CD4-positive, alpha-beta memory T cell (primary cell): Measurements from ENCODE around the gene ACTL8. TPM values are rescaled to one million over a fixed set of nuclear protein-coding genes. Genes with fewer than 3 reads are reported as not detected.

Source experiments
- CTCF ChIA-PET: fragments of 350-600 bp; sonication (Branson Sonifier 250); formaldehyde crosslinking; loops from one replicate; lab custom pipeline; 2021; ENCODE audit warnings: inconsistent platforms; ENCODE audit not compliant: partially characterized antibody; lab: Charles Lee
- POLR2A ChIA-PET: fragments of 350-600 bp; sonication (Branson Sonifier 250); formaldehyde crosslinking; loops from one replicate; lab custom pipeline; 2021; ENCODE audit not compliant: partially characterized antibody; lab: Charles Lee
- DNase-seq, 5 donors: peaks; one replicate each; pipeline versions ENCODE4 v3.0.0 to v3.0.0-alpha.2; 2020 to 2022; ENCODE audit warnings: mixed read lengths in 1 of 5
- H3K27ac ChIP-seq: one replicate; pipeline ENCODE4 v1.7.0; 2013; ENCODE audit warnings: low read depth, low read length
- H3K27me3 ChIP-seq: 2 replicates; pipeline ENCODE4 v1.7.0; 2013; ENCODE audit warnings: mild to moderate bottlenecking, low read length, moderate library complexity; ENCODE audit not compliant: insufficient read depth
- H3K36me3 ChIP-seq: 2 replicates; pipeline ENCODE4 v1.7.0; 2013; ENCODE audit warnings: mild to moderate bottlenecking, low read length, moderate library complexity; ENCODE audit not compliant: insufficient read depth
- H3K4me1 ChIP-seq: 2 replicates; pipeline ENCODE4 v1.7.0; 2013; ENCODE audit warnings: mild to moderate bottlenecking, low read length, moderate library complexity; ENCODE audit not compliant: insufficient read depth
- H3K4me3 ChIP-seq, 2 donors: one replicate each; pipeline ENCODE4 v1.7.0; 2013; ENCODE audit warnings: low read length in 2 of 2, mild to moderate bottlenecking in 1 of 2
- H3K9me3 ChIP-seq, 2 donors: one replicate each; pipeline ENCODE4 v1.7.0; 2013; ENCODE audit warnings: low read length in 2 of 2, control low read depth in 1 of 2; ENCODE audit not compliant: control insufficient read depth in 1 of 2
- H3K27ac Mint-ChIP-seq, 7 donors: one replicate each; pipeline ENCODE4 v1.8.0; 2020 to 2021; ENCODE audit warnings: mixed read lengths in 7 of 7, mild to moderate bottlenecking in 6 of 7, inconsistent platforms in 3 of 7, moderate library complexity in 3 of 7
- H3K27me3 Mint-ChIP-seq, 2 donors: one replicate each; pipeline ENCODE4 v1.8.0; 2020 to 2021; ENCODE audit warnings: mixed read lengths in 2 of 2
- H3K36me3 Mint-ChIP-seq, 2 donors: one replicate each; pipeline ENCODE4 v1.8.0; 2020 to 2021; ENCODE audit warnings: mixed read lengths in 2 of 2, inconsistent platforms in 1 of 2, mild to moderate bottlenecking in 1 of 2
- H3K4me1 Mint-ChIP-seq, 4 donors: one replicate each; pipeline ENCODE4 v1.8.0; 2020 to 2021; ENCODE audit warnings: mixed read lengths in 4 of 4, mild to moderate bottlenecking in 1 of 4
- H3K4me3 Mint-ChIP-seq, 8 donors: one replicate each; pipeline ENCODE4 v1.8.0; 2020 to 2021; ENCODE audit warnings: mixed read lengths in 8 of 8, mild to moderate bottlenecking in 7 of 8, moderate library complexity in 6 of 8, inconsistent platforms in 3 of 8
- H3K9me3 Mint-ChIP-seq, 8 donors: one replicate each; pipeline ENCODE4 v1.8.0; 2020 to 2021; ENCODE audit warnings: mixed read lengths in 8 of 8, mild to moderate bottlenecking in 5 of 8, inconsistent platforms in 3 of 8, moderate library complexity in 1 of 8
- intact Hi-C: fragments of 100-400 bp; cut with micrococcal nuclease; formaldehyde crosslinking; loops from one replicate; pipeline ENCODE4 v1.15.1; 2023
- polyA plus RNA-seq, 2 donors: library from polyadenylated mRNA; unstranded; fragments of 300-500 nt; fragmentation: Illumina TruSeq; gene quantifications; one replicate each; pipeline ENCODE4 v1.2.3, GENCODE V29; 2021
- total RNA-seq, 2 experiments: library from RNA; stranded (reverse); gene quantifications; one replicate each; pipeline ENCODE4 v1.2.3, GENCODE V29; 2021

The ACTL8 gene
- total and polyA plus RNA-seq, 4 experiments from 2014 or later: not detected

DNA sequence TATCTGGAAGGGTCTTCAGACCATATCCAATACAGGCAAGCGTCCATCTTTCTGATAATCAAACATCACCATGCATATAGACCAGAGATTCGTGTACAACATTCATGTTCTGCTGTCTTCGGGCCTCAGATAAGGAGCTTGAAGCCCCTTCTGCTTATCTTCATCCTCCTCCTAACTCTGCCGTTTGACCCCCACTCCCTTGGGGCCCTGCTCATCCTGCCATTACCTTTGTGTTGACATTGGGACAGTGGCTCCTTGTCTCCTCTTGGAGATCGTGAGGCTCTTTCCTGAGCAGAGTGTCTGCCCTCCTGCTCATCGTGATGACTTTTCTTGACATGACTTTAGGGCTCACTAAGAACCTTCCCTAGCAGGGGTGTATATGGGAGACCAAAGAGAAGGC, 37.3 kb downstream of the ACTL8 start:
- H3K9me3 ChIP-seq: no peaks in the 10 kb centered on the region
- H3K27ac ChIP-seq: no peak overlapping the region
- intact Hi-C loops: no loop called here
- H3K4me3 ChIP-seq: no peak overlapping the region
- ChIA-PET CTCF (no interaction called here), POLR2A (no interaction called here)
- no peak for DNase-seq
- Mint-ChIP-seq H3K27me3 (peaks cover 3 to 14% of the 10 kb centered on the region in 2 donors), H3K27ac (no peak overlapping the region), H3K36me3 (no peaks in the 10 kb centered on the region), H3K4me3 (no peak overlapping the region), H3K4me1 (peaks cover 0 to 2% (median 0%) of the 10 kb centered on the region in 4 donors), H3K9me3 (no peaks in the 10 kb centered on the region)
- H3K27me3 ChIP-seq: no peaks in the 10 kb centered on the region
- no peaks in the 10 kb centered on the region for H3K36me3 ChIP-seq
- H3K4me1 ChIP-seq: no peaks in the 10 kb centered on the region

DNA sequence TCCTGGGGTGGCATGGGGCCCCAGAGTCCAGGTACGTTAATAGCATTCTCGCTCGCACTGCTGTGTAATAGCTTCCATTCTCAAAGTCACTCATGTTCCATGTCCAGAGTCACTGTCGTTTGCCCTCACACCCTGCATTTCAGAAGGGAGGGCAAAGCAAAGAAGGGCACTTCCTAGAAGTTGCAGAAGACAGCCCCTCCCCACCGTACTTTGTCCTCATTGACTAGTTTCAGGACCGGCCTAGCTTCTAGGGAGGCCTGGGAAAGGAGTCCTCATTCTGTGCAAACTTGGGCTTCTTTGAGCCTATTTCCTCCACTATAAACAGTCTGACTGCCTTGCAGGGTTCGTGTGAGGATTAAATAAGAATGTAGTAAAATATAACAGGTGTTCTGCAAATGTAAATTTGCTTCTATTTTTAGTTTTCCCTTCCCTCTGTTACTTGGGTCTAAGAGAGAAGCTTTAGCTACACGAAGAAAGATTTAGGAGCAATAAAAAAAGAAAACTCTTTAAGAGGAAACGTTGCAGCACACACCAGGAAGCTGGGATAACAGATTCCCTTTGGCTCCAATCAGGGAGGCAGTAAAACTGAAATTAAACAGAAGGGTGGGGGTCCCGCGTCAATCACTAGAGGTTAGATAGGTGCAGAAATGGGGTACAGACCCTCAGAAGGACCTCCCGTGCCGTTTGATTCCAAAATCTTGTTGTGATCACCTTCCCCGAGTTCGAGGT, 40.1 kb downstream of the ACTL8 start:
- no peaks in the 10 kb centered on the region for H3K9me3 ChIP-seq
- H3K4me3 ChIP-seq: no peak overlapping the region
- peaks cover 0 to 7% (median 3%) of the 10 kb centered on the region in 4 donors for H3K4me1 Mint-ChIP-seq
- no peak overlapping the region for H3K4me3 Mint-ChIP-seq
- H3K9me3 Mint-ChIP-seq: peaks cover 0 to 2% (median 0%) of the 10 kb centered on the region in 8 donors
- no peaks in the 10 kb centered on the region for H3K4me1 ChIP-seq
- DNase-seq: no peak
- H3K36me3 Mint-ChIP-seq: no peaks in the 10 kb centered on the region
- intact Hi-C loops: no loop called here
- ChIA-PET CTCF (no interaction called here), POLR2A (no interaction called here)
- H3K27ac Mint-ChIP-seq: no peak overlapping the region
- H3K36me3 ChIP-seq: no peaks in the 10 kb centered on the region
- no peak overlapping the region for H3K27ac ChIP-seq
- H3K27me3 ChIP-seq: no peaks in the 10 kb centered on the region
- peaks cover 2 to 14% of the 10 kb centered on the region in 2 donors for H3K27me3 Mint-ChIP-seq

DNA sequence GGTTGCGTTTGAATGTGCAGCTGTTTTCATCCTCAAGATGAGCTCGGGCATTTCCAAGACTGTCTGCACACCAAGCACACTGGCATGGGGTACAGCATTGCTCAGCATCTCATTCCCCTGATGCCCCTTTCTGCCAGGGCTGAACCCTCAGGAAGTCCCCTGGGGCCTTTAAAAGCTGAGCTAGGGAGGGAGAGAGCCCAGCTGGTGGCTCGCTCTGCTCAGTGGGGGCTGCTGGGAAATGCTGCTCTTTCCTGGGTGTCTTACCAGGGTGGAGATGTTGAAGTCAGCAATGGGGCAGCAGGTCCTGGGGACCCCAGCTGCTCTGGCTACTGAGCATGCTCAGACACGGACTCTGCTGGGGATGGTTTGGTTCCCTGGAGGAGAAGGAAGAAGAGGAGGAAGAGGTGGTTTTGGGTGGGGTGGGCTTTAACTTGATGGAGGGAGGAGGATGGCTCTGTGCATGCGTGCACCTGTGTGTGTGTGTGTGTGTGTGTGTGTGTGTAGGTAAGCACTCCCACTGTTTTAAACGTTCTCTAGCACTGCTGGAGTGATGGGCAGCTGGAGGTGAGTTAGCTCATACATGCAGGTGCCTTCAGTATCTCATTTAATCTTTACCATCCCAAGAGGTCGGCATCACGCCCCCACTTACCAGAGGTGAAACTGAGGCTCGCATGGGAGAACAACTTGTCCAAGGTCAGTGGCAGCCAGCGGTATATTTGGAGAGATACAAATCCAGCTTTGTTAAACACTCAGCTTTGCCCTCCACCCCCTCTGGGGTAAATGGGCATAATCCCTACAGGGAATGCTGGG, 40.9 kb downstream of the ACTL8 start:
- H3K27ac Mint-ChIP-seq: no peak overlapping the region
- H3K27me3 Mint-ChIP-seq: peaks cover 2 to 14% of the 10 kb centered on the region in 2 donors
- POLR2A ChIA-PET: no interaction called here

DNA sequence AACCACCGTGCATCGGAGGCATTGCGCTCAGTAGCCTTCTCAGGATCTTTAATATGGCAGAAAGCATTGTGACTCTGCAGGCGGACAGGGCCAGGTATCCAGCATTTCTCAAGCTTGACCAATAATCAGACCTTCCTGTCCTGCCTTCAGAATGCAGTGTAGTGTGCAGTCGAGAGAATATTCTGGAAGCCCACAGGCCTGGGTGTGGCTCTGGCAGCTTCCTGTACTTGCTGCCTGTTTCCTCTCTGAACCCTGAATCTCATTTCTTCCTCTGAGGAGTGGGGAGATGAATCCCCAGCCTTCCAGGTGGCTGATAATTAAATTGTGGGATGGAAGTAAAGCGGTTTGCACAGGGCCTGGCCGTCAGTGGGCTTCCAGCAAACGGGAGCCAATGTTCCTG, 42.3 kb downstream of the ACTL8 start:
- no peaks in the 10 kb centered on the region for H3K36me3 ChIP-seq
- no peaks in the 10 kb centered on the region for H3K27me3 ChIP-seq
- Mint-ChIP-seq H3K27ac (no peak overlapping the region), H3K36me3 (no peaks in the 10 kb centered on the region), H3K9me3 (peaks cover 0 to 2% (median 0%) of the 10 kb centered on the region in 8 donors), H3K4me3 (no peak overlapping the region), H3K27me3 (peaks cover 3 to 17% of the 10 kb centered on the region in 2 donors), H3K4me1 (peaks cover 0 to 7% (median 3%) of the 10 kb centered on the region in 4 donors)
- intact Hi-C loops: no loop called here
- no peaks in the 10 kb centered on the region for H3K9me3 ChIP-seq
- no peak overlapping the region for H3K4me3 ChIP-seq
- H3K4me1 ChIP-seq: no peaks in the 10 kb centered on the region
- ChIA-PET POLR2A (no interaction called here), CTCF (no interaction called here)
- no peak for DNase-seq
- no peak overlapping the region for H3K27ac ChIP-seq

More for the DNA sequence above, 40.9 kb downstream of the ACTL8 start:
- H3K9me3 Mint-ChIP-seq: peaks cover 0 to 2% (median 0%) of the 10 kb centered on the region in 8 donors
- no peak overlapping the region for H3K4me3 Mint-ChIP-seq
- CTCF ChIA-PET: no interaction called here
- Histone ChIP-seq H3K4me3 (no peak overlapping the region), H3K36me3 (no peaks in the 10 kb centered on the region), H3K9me3 (no peaks in the 10 kb centered on the region), H3K4me1 (no peaks in the 10 kb centered on the region), H3K27me3 (no peaks in the 10 kb centered on the region), H3K27ac (no peak overlapping the region)
- no peak for DNase-seq
- H3K4me1 Mint-ChIP-seq: peaks cover 0 to 7% (median 3%) of the 10 kb centered on the region in 4 donors
- intact Hi-C loops: no loop called here
- H3K36me3 Mint-ChIP-seq: no peaks in the 10 kb centered on the region

DNA sequence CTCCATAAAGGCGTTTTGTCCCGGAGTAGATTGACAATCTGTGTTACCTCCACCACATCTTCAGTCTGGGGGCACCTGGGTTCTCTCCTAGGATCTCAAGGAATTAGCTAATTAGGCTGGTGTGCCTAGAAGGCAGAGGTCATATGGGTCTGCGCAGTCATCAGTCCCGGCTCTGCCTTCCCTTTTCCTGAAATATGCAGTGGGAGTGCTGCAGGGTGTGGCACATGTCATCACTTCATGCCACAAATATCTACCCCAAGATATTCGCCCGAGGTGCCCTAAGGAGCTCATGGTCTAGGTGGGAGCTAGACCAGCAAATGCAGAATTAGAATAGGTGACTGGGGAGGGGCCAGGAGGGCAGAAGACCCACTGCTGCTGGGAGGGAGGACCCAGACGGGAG, 42.9 kb downstream of the ACTL8 start:
- H3K27ac ChIP-seq: no peak overlapping the region
- ChIA-PET CTCF (no interaction called here), POLR2A (no interaction called here)
- H3K9me3 Mint-ChIP-seq: peaks cover 0 to 2% (median 0%) of the 10 kb centered on the region in 8 donors
- peaks cover 4 to 18% of the 10 kb centered on the region in 2 donors for H3K27me3 Mint-ChIP-seq
- H3K36me3 Mint-ChIP-seq: no peaks in the 10 kb centered on the region
- no peaks in the 10 kb centered on the region for H3K9me3 ChIP-seq
- peaks cover 0 to 7% (median 3%) of the 10 kb centered on the region in 4 donors for H3K4me1 Mint-ChIP-seq
- no peak for DNase-seq
- H3K27ac Mint-ChIP-seq: no peak overlapping the region
- intact Hi-C loops: no loop called here
- H3K36me3 ChIP-seq: no peaks in the 10 kb centered on the region
- no peak overlapping the region for H3K4me3 Mint-ChIP-seq
- H3K4me3 ChIP-seq: no peak overlapping the region
- no peaks in the 10 kb centered on the region for H3K4me1 ChIP-seq
- no peaks in the 10 kb centered on the region for H3K27me3 ChIP-seq

DNA sequence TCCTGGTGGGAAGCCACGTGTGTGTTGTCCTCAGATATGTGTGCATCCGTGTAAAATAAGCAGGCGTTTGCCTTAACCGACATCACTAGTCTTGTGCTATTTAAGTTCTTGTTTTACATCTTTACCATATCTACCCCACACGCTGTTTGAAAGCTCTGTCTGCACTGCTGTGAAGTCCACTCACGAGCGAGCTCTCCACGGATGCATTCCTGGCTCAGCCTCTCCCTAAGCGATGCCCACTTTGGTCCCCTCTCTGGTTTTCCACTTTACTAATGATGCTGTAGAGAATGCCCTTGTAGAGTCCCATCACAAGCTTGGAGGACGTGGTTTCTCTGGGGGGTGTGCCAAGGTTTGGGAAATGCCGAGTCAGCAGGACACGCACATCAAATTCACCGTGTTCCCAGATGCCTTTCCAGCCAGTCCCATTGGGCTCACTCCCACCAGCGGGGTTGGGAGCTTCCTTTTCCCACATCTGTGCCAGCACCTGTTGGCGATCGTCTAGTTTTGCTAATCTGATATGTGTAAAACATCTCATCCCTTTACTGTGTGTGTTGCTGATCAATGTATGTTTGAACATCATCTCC, 43.8 kb downstream of the ACTL8 start:
- ChIA-PET CTCF (no interaction called here), POLR2A (no interaction called here)
- no peak overlapping the region for H3K4me3 ChIP-seq
- peaks cover 0 to 2% (median 0%) of the 10 kb centered on the region in 8 donors for H3K9me3 Mint-ChIP-seq
- no peaks in the 10 kb centered on the region for H3K36me3 ChIP-seq
- intact Hi-C loops: no loop called here
- H3K27ac ChIP-seq: no peak overlapping the region
- H3K4me3 Mint-ChIP-seq: no peak overlapping the region
- no peaks in the 10 kb centered on the region for H3K36me3 Mint-ChIP-seq
- no peaks in the 10 kb centered on the region for H3K9me3 ChIP-seq
- no peaks in the 10 kb centered on the region for H3K27me3 ChIP-seq
- H3K27me3 Mint-ChIP-seq: peaks cover 4 to 12% of the 10 kb centered on the region in 2 donors
- H3K4me1 Mint-ChIP-seq: peaks cover 0 to 7% (median 3%) of the 10 kb centered on the region in 4 donors
- no peak for DNase-seq
- no peaks in the 10 kb centered on the region for H3K4me1 ChIP-seq
- no peak overlapping the region for H3K27ac Mint-ChIP-seq

DNA sequence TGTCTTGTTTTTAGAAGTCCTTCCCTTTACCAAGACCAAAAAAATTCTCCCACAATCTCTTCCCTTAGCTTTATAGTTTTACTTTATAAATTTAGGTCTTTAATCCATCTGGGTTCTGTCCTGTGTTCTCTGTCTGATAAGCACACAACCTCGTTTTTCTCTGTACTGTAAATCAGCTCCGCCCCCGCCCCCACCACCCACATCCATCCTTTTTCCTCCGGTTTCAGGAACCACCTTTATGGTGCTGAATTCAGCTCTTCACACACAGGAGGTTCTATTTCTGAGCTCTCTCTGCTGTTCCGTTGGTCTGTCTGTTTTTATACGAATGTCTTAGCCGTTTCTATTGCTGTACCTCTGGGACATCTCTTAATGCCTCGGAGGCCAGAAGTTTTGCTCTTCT, 44.5 kb downstream of the ACTL8 start:
- Histone ChIP-seq H3K36me3 (no peaks in the 10 kb centered on the region), H3K27ac (no peak overlapping the region), H3K4me1 (no peaks in the 10 kb centered on the region), H3K27me3 (no peaks in the 10 kb centered on the region), H3K9me3 (no peaks in the 10 kb centered on the region), H3K4me3 (no peak overlapping the region)
- CTCF ChIA-PET: no interaction called here
- POLR2A ChIA-PET: no interaction called here
- H3K4me3 Mint-ChIP-seq: no peak overlapping the region
- intact Hi-C loops: no loop called here
- H3K36me3 Mint-ChIP-seq: no peaks in the 10 kb centered on the region
- H3K9me3 Mint-ChIP-seq: peaks cover 0 to 2% (median 0%) of the 10 kb centered on the region in 8 donors
- peaks cover 4 to 8% of the 10 kb centered on the region in 2 donors for H3K27me3 Mint-ChIP-seq
- peak overlapping the region in 1 of 7 donors; percentile 16 for H3K27ac Mint-ChIP-seq
- DNase-seq: no peak
- H3K4me1 Mint-ChIP-seq: peaks cover 0 to 7% (median 3%) of the 10 kb centered on the region in 4 donors
